ENCODE measurements around the gene FSD1.
"Not testable (repeated sequence)": the region's sequence is repeated elsewhere in the genome, so short reads cannot be mapped to it uniquely, and the experiment has no call there.

The FSD1 gene

DNA sequence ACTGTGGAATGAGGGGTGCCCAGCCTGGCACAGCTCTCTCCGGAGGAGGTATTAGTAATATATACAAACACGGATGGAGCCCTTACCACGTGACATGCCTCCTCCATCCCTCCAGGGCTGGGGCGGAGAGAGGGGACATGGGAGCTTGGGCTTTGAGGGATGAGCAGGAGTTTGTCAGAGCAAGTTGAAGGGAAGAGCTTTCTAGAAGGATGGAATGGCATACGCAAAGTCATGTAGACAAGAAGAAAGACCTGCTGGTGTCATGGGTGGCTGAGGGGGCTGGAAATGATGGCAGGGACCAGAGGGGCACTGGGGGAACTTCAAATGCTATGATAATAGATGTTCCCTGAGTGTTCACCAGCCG is 41.6 kb downstream of the FSD1 start:
- DNase-seq, result no peak

DNA sequence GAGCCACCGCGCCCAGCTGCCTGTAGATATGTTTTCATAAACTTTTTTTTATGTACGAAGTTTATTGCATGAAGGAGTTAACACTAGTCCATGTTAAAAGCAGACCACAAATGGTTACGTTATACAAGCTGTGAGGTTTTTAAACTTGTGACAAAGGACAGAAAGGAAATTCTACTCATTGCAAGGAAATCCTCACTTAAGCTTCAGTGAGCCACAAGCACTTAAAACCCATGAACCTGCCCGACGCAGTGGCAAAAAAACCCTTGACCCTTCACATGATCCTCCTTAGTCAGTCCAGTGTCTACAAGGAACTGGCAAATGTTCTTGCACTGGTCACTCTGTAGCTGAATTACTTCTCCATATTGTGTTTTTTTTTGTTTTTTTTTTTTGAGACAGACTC is 43.1 kb downstream of the FSD1 start:
- no peak for DNase-seq

DNA sequence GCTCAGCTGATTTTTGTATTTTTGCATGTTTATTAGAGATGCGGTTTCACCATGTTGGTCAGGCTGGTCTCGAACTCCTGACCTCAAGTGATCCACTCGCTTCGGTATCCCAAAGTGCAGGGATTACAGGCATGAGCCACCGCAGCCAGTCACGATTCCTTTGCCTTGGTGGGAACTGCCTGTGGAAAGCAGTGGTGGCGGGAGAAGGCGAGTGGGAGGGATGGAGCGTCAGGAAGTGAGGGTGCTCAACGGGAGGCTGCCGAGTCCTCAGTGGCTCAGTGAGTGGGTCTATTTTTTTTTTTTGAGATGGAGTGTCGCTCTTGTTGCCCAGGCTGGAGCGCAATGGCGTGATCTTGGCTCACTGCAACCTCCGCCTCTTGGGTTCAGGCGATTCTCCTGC is 44.8 kb downstream of the FSD1 start:
- not testable (repeated sequence) for DNase-seq

DNA sequence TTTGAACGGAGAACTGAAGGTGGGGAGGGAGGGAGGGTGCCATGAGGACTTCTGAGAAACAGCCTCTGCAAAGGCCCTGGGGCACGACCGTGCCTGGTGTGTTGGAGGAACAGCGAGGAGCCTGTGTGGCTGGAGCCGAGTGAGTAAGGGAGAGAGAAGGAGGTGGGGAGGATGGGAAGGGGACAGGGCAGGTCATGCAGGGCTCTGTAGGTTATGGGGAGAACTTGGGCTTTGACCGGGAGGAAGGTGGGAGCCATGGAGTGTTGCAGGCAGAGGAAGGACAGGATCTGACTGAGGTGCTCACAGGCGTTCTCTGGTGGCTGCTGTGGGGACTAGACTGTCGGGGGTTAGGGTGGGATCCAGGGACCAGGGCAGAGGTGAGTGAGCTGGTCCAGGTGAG is 45.7 kb downstream of the FSD1 start:
- no peak for DNase-seq

DNA sequence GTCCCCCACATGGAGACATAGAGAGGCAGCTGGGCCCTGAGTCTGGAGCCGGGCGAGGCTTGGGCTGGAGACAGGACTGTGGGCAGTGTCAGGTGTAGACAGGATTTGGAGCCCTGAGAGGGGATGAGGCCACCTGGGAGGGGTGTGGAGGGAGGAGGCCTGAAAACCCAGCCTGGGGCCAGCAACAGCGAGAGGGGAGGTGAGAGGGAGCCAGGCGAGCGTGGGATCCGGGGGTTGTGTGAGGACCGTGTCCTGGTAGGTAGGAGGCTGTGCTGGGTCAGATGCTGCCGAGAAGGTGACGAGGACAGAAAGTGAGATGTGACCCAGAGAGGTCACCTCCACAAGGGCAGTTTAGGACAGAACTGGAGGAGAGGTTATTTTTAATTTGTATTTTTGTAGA is 46.3 kb downstream of the FSD1 start:
- no peak for DNase-seq

DNA sequence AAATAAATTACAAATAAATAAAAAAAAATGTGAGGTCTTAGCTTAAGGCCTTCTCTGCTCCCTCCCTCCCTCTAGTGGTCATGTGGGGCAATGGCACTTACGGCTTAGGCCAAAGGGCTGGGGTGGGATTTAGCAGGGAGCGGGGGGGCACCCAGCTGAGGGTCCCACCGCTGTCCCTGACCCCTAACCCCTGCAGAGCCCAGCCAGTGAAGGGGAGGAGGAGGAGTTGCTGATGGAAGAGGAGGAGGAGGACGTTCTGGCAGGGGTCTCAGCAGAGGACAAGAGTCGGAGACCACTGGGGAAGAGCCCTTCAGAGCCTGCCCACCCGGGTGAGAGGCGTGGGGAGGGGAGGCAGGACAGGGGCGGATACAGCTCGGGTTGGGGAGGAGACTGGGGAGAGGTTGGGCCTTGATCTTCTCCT is 48.3 kb downstream of the FSD1 start:
- DNase-seq, result peak; percentile 59 to 60

DNA sequence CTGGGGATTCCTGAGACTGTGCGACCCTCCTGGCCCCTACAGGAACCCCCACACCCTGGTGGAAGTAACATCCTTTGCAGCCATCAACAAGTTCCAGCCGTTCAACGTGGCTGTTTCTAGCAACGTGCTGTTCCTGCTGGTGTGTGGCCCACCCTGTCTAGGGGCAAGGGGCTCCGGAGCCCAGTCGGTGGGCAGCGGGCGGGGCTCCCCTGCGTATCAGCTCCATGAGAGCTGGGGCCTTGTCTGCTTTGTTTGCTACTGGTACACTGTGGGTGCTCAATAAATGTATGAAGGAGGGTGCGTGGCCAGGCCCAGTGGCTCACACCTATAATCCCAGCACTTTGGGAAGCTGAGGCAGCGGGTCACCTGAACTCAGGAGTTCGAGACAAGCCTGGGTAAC is 49.9 kb downstream of the FSD1 start:
- no peak for DNase-seq

DNA sequence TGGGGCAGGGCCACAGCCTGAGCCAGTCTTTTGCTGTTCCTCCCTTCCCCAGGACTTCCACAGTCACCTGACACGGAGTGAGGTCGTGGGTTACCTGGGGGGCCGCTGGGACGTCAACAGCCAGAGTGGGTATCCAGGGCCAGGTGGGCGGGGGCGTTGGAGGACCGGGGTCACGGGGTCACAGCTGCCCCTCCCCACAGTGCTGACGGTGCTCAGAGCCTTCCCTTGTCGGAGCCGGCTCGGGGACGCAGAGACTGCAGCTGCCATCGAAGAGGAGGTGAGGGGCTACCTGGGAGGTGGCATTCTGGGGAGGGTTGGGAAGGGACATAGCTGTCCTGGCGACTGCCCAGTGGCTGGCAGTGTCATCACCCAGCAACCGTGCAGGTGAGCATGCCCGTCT is 50.5 kb downstream of the FSD1 start:
- no peak for DNase-seq

DNA sequence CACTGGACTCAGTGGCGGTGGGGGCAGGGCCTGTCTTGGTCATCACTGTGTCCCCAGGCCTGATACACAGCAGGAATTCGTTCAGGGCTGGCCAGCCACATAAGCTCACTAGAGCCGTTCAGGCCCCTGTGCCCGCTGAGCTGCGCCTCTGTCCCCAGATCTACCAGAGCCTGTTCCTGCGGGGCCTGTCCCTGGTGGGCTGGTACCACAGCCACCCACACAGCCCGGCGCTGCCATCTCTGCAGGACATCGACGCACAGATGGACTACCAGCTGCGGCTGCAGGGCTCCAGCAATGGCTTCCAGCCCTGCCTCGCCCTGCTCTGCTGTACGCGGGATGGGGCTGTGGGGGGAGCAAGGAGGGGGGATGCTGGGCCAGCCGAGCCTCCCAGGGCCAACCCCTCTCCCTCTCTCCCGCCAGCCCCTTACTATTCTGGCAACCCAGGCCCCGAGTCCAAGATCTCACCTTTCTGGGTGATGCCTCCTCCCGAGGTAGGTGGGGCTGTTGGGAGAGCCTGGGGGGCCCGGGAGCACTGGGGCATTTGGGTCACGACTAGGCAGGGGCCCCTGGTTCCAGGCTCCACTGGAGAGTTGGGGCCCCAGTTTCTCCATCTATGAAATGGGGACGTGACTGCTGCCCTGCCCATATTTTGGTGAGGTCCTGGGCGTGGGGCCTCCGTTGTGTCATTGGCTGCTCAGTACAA is 52.8 kb downstream of the FSD1 start:
- DNase-seq, result no peak

DNA sequence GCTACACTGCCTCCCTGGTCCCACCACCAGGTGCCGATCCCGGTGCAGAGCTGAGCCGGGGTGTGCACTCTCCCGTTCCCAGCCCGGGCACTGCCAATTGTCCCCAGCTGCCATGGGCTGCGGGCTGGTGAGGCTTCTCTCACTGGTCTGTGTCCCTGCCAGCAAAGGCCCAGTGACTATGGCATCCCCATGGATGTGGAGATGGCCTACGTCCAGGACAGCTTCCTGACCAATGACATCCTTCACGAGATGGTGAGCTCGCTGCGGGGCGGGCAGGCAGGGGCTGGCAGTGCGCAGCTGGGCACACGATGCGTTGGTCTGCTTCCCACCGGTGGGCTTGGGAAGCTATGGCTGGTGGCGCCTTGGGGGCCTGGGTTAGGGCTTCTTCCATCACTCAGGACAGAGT is 53.5 kb downstream of the FSD1 start:
- no peak for DNase-seq

DNA sequence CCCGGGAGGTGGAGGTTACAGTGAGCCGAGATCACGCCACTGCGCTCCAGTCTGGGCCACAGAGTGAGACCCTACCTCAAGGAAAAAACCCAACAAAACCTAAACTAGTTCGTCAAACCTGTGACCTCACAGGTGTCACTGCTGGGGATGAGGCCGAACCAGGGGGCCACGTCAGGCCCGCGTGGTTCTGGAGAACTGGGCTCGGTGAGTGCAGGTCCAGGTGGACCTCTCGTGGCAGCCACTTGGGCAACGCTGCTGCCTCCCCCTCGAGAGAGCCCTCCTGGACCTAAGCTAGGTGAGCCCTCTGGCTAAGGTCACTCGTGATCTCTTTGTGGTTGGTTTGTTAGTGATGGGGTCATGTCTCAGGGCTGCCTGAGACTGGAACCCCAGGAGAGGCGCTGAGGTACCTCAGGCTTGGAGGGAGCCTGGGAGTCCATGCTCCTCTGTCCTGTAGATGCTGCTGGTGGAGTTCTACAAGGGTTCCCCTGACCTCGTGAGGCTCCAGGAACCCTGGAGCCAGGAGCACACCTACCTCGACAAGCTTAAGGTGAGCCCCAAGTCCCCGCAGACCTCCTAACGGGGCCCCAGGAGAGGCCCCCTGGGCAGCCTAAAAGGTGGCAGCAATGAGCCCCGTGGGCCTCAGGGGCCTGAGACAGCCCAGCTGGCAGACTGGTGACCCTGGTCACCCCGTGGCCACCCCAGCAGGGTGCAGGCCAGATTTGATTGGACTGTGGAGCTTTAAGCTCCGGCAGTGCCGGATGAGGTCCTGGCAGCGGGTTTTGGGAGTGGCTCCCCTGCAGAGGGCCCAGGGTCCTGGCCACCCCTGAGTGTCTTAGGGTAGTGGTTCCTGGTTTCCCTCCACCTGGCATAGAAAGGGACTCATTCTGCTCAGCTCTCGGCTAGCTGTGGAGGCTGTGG is 54.6 kb downstream of the FSD1 start:
- DNase-seq, result no peak

DNA sequence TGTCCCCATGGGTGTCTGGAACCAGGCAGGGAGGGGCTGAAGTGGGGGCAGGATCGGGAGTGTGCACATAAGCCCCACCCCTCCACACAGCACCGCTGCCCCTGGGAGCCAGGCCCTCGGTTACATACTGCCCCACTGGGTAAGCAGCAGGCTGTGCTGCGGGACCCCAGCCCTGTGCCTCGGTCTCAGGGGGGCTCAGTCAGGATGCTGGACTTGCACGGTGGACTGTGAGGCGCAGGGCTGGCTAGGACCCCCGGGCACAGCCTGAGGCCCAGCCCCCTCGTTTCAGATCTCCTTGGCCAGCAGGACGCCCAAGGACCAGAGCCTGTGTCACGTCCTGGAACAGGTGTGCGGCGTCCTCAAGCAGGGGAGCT is 55.2 kb downstream of the FSD1 start:
- DNase-seq, result no peak

DNA sequence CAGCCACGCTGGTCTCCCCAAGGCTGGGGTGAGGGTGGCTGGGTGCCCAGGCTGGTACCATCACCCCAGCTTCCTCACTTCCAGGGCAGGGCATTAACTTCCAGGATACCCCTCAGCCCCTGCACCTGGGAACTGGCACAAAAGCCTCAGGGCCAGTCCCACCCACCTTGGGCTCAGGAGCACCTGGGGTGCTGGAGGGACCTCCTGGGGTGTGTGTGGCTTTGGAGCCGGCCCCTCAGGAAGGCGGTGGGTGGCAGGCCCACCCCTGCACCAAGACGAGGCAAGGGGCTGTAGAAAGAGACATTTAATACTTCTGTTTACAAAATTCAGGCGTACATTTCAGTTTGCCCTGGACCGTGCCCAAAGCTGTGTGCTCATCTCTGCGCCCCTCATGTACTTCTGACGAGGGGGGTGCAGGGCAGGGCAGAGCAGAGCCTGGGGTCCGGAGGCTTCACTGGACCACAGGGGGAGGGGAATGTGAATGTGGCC is 55.7 kb downstream of the FSD1 start:
- no peak for DNase-seq

DNA sequence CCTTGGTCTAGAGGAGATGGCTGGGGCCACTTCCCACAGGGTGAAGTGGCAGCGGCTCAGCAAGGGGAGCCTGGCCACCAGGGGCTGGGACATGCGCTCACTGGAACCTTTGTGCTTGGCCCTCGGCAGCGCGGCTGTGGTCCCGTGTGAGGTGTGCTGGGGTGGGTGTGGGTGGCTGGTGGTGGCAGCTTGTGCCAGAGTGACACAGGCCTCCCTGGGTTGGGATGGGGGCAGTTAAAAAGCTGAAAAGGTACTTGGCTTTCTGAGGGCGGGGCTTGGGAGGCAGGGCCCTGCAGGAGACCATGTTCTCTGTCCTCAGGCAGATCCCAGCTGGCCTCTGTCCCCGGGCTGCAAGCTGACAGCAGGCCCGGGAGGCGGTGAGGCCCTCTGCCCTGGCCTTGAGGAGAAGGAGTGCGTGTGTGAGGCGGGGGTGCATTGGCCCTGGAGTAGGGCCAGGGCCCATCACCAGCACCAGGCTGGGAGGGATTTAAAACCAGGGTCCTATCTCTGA is 56.3 kb downstream of the FSD1 start:
- no peak for DNase-seq

DNA sequence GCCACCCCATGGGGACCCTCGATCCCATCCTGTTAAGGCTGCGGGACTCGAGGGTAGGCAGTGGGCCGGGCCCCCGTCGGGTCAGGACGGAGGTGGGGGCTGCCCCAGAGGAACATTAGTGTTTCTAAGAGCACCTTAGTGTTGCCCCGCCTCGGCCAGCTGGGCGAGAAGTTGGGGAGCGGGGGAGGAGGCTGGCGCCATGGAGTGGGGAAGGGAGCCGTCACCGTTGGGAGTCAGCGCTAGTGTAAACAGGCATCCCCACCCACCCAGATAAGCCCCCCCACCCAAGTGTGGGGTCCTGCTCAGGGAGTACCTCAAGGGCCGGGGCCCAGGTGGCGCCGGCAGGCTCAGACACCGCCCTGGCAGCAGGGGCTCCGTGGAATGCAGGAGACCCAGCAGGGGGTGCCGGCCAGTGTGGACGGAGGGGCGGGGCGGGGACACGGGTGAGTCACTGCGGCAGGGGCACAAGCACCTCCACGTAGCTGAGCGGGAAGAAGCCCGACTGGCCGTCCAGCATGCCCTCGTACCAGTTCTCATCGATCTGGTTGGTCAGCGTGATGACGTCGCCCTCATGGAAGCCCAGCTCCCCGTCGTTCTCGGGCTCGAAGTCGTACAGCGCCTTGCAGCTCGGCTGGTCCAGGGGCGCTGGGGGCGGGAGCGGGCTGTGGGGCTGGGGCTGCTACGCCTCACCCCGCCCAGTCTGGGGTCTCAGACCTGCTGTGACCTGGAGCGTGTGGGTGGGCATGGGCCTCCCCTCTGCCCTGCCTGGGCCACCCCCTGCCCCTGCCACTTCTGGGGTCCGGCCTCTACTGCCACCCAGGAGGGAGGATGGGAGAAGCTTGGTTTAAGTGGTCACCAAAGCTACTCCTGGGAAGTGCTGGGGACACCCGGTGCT is 57.0 kb downstream of the FSD1 start:
- DNase-seq, result no peak

DNA sequence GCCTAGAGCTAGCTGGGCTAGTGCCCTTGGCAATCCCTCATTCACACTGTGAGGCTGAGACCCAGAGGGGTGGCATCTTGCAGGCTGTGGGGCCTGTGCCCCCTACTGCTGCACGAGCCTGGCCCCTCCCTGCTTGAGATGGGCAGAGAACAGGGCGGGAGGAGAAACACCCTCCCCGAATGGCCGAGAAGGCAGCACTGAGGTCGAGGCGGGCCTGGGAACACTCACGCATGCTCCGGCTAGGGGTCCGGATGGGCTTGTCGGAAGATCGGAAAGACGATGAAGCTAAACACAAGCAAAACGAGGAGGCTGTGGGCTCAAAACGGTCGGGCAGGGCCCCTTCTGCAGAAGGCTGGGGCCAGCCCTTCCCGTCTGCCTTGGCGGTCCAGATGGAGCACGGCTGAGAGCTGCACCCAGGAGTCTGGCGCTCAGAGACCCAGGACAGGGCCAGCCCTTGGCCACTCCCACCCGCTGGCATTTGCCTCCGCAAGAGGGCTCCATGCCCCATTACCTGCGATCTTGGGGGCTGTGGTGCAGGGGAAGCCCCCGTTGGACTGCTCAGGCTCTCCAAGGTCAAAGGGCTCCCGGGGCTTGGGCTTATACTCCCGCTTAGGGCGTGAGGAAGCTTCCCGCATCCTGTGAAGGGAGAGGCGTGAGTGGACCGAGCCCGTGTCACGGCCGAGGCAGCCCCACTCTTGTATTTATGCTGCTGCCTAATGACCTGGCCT is 57.9 kb downstream of the FSD1 start:
- no peak for DNase-seq

DNA sequence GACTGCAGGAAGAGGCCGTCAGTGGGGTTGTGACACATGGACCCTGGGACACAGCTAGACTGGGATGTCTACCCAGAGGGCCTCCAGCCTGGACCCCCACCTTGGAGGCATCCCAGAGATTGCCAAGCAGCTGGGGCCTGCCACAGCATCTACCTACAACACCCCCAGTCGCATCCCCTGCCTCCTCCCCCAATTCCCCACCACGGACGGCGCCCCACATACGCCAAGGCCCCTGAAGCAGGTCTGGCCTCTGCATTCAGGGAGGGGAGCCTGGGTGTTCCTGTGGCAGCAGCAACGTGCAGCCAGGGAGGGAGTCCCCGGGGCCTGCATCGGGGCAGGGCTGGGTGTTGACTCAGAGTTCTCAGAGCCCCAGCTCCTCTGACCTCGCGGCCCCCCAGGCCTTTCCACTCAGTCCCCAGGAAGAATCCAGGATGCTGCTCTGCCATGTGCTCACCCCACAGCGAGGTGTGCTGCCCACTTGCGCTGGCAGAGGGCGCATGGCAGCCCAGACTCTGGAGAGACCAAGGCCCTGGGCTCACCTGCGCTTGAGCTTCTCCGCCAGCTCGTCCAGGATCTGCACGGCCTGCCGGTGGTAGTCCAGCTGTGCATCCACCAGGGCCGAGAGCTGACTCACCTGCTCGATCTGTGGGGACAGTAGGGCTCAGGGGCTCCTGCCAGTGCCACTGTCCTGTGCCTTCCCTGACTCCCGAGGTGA is 58.6 kb downstream of the FSD1 start:
- no peak for DNase-seq

DNA sequence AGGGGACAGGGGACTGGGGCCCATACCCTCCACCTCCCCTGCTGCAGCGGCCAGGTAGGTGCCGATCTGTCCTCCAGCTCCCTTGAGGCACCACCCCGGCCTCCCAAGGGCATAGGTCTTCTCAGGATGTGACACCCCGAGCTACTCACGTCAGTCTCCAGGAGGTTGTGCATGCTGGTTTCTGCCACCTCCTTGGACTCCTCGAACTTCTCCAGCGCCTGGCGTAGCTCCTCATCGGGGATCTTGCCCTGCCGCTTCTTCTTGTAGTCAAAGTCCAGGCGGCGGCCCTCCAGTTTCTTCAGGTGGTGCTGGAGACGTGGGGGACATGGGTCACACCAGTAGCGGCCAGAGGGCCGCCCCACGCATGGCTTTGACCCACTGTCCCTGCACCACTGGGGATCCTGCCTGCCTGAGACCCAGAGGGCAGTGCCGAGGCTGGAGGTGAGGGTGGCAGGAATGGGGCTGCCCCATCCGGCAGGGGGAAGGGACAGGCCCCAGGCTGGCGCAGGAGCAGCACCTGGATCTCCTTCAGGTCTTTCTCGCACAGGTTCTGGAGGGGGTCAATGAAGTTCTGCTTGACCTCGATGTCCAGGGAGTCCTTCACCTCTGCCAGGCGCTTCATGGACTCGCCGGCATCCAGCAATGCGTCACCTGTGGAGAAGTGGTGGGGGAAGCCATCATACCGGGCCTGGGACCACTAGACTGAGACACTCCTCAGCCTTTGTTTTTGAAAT is 59.3 kb downstream of the FSD1 start:
- no peak for DNase-seq

DNA sequence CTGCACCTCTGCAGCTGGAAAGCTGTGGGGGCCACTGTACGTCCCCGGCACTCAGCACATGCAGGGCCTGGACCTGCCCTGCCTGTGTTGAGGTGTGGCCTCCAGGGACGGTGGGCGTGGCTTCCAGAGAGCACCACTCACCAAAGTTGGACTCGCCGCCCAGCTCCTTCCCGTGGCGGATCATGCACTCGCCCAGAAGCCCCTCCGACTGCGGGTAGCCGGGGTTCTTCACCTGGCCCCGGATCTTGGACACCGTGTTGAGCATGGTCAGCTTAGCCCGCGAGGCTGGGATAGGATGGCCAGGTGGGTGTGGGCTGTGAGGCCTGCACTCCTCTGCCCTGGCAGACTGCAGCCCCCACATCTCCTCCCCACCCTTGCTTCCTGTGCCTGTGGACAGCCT is 60.9 kb downstream of the FSD1 start:
- no peak for DNase-seq

DNA sequence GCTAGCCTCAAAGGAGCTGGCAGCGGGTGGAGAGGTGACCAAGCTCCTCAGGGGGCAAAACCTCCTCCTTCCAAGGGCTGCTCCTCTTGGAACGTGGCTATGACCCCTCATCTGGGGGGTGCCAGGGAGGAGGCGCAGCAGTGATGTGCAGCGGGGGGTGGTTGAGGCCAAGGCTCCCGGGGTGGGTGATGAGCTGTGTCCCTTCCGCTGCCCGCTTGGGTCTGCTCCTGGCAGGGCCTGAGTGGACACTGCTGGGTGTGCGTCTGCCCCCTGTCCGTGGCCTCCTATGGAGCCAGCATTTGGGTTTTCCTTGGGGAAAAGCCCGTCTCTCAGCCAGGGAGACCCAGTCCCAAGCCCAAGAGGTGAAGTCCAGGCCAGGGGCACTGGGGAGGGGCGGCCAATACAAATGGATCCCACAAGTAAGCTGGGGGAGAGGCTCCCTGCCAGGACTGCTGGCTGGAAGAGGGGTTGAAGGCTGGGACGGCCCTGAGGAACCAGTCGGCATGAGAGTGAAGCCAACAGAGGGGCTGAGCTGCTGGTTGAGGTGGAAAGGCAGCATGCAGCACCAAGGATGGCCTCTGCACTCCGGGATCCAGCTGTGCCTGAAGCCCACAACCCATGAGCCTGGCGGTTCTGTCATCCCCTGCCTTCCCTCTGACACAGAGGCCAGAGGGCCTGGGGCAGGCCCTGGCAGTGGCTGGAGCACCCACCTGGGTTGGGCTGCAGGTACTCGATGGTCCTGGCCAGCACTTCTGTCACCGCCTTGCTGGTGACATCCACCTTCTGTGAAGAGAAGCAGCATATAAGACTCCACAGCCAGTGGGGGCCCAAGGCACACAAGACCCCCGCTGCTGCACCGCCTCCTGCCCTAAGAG is 61.6 kb downstream of the FSD1 start:
- DNase-seq, result no peak
